Mucosa of stomach (tissue), 1 donor: ENCODE data around the gene RNF150.

ENCODE experiments used
- H3K27me3 ChIP-seq: one replicate; pipeline ENCODE4 v1.7.0; 2013; ENCODE audit warnings: mild to moderate bottlenecking, low read length; ENCODE audit not compliant: control insufficient read depth, insufficient read depth
- H3K36me3 ChIP-seq: one replicate; pipeline ENCODE4 v1.7.0; 2013; ENCODE audit warnings: low read length; ENCODE audit not compliant: control insufficient read depth, insufficient read depth
- H3K4me1 ChIP-seq: one replicate; pipeline ENCODE4 v1.7.0; 2013; ENCODE audit warnings: mild to moderate bottlenecking, low read length; ENCODE audit not compliant: control insufficient read depth, insufficient read depth
- H3K4me3 ChIP-seq: one replicate; pipeline ENCODE4 v1.7.0; 2013; ENCODE audit warnings: low read length
- H3K9ac ChIP-seq: one replicate; pipeline ENCODE4 v1.7.0; 2013; ENCODE audit warnings: mild to moderate bottlenecking, low read length, moderate library complexity
- H3K9me3 ChIP-seq: one replicate; pipeline ENCODE4 v1.7.0; 2013; ENCODE audit warnings: mild to moderate bottlenecking, low read length, moderate library complexity; ENCODE audit not compliant: control insufficient read depth
- donor health status: Pancreatic carcinoma.

The RNF150 gene

DNA sequence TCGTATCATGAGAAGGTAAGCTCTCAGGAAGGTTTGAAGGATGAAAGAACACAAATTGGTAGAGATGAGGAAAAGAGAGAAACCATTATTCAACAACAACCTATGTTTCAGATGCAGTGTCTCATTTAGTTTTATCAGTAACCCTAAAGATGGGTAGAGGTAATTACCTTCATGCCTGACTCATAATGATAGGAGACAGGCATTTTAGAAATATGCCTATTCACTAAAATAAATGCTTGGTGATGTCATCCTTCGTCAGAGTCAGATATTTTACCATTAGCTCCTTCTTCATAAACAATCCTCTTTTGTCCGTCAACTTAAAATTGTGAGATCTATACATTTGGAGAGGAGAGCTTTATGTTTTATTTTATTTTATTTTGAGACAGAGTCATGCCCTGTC lies 21.5 kb upstream of the RNF150 start:
- no peaks in the 10 kb centered on the region for H3K27me3 ChIP-seq
- no peaks in the 10 kb centered on the region for H3K36me3 ChIP-seq
- no peak overlapping the region for H3K4me3 ChIP-seq

DNA sequence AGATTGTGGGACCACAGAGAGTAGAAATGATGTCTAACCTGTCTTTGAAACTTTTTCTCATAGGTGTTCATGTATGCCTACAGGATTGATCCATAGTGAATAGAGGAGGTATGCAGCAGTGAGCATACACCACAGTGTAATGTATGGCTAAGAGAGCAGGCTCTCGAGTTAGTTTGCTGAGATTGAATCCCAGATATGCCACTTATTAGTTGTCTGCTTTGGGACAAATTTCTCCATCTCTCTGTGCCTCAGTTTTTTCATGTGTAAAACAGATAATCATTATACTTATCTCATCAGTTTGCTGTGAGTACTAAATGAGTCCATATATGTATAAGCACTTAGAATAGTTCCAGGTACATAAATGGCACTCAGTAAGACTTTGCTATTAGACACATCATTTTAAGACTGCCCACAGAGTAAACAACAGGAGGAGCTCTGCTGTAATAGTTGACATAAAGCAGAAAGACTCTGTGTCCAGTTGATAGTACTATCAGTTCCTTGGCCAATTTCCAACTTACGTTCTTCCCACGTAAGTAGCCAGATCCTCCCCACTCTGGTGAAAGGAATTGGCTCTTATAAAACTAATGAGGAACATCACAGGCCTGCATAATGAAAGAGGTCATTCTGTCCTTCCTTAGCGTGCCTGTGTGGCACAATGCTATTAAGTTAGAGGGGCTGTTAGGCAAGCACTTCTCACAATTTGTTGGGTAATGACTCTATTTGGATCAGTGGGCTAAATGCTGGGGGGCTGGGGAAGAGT lies 20.7 kb upstream of the RNF150 start:
- no peaks in the 10 kb centered on the region for H3K4me1 ChIP-seq
- H3K4me3 ChIP-seq: no peak overlapping the region
- no peaks in the 10 kb centered on the region for H3K27me3 ChIP-seq
- H3K9ac ChIP-seq: no peak overlapping the region
- H3K36me3 ChIP-seq: no peaks in the 10 kb centered on the region
- H3K9me3 ChIP-seq: no peaks in the 10 kb centered on the region

More for the DNA sequence above, 21.5 kb upstream of the RNF150 start:
- Histone ChIP-seq H3K9me3 (no peaks in the 10 kb centered on the region), H3K9ac (no peak overlapping the region), H3K4me1 (no peaks in the 10 kb centered on the region)

DNA sequence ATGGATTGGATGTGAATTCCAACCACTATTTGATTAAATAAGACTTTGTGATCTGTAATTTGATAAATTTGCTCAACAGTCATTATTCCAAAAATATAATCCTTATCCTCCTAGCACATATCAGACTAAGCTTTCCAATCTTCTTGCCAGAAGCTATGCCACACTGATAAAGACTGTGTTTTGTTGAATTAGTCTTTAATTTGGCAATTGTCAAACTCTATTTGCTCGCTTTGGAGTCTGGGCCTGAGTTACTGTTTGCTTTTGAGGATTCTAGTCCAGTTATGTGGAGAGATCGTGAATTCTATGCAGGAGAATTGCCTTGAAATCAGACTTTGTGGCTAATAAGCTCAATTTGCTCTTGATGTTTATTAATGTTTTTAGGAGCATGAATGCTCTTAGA lies 10.9 kb upstream of the RNF150 start:
- Histone ChIP-seq H3K27me3 (no peaks in the 10 kb centered on the region), H3K9me3 (no peaks in the 10 kb centered on the region), H3K4me3 (no peak overlapping the region), H3K36me3 (no peaks in the 10 kb centered on the region), H3K9ac (no peak overlapping the region), H3K4me1 (no peaks in the 10 kb centered on the region)

DNA sequence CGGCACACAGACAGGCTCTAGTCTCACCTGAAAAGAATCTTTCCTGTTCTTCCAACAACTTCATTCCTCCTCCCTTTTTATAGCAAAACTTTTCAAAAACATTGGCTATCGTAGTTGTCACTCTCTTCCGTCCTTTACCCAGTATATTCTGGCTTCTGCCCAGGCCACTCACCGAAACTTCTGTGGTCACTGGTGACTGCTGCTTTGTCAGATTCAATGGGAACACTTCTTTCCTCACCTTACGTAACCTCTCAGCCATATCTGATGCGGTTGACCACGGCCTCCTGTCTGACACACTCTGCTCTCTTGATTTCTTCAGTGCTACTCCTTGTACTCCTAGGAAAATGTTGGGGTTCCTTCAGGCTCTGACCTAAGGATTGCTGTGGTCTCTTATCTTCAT lies 9.2 kb upstream of the RNF150 start:
- H3K4me1 ChIP-seq: no peaks in the 10 kb centered on the region

DNA sequence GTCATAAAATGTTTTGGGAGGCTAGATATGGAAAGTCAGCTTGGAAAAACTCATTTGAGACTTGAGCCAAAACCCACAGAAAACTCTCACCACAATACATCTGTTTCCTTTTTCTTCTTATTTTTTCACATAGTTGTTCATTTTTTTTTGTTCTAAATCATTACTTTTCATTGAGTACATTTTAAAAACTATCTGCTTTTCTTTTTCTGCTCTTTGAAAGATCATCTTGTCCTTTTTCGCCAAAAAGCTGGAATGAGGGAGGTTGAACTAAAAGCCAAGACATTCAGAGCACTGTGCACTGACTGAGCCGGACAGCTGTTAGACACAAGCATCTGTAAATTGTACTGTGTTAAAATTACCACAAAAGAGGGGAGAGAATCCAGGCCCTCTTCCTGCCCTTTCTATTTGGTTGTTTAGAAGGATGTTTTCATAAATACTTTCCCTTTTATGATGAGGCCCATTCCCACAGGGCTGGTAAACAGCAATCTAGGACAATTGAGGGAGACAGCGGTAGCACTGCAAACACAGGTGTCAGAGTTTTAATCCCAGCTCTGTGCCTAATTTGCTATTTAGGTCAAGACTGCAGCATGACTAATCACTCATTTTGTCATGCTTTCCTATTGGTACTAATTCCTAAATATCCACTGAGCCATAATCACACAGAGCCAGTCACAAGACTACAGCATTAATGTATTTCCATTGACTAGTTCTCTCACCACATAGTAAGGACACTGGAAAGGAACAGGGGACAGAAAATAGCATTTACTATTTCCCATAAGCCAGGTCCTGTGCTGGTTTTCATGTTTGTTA lies 7.3 kb upstream of the RNF150 start:
- Histone ChIP-seq H3K9ac (no peak overlapping the region), H3K27me3 (peaks cover 1% of the 10 kb centered on the region), H3K4me3 (no peak overlapping the region), H3K9me3 (no peaks in the 10 kb centered on the region), H3K36me3 (no peaks in the 10 kb centered on the region), H3K4me1 (no peaks in the 10 kb centered on the region)

More for the DNA sequence above, 9.2 kb upstream of the RNF150 start:
- no peaks in the 10 kb centered on the region for H3K36me3 ChIP-seq
- H3K9ac ChIP-seq: no peak overlapping the region
- no peak overlapping the region for H3K4me3 ChIP-seq
- H3K9me3 ChIP-seq: no peaks in the 10 kb centered on the region
- no peaks in the 10 kb centered on the region for H3K27me3 ChIP-seq

DNA sequence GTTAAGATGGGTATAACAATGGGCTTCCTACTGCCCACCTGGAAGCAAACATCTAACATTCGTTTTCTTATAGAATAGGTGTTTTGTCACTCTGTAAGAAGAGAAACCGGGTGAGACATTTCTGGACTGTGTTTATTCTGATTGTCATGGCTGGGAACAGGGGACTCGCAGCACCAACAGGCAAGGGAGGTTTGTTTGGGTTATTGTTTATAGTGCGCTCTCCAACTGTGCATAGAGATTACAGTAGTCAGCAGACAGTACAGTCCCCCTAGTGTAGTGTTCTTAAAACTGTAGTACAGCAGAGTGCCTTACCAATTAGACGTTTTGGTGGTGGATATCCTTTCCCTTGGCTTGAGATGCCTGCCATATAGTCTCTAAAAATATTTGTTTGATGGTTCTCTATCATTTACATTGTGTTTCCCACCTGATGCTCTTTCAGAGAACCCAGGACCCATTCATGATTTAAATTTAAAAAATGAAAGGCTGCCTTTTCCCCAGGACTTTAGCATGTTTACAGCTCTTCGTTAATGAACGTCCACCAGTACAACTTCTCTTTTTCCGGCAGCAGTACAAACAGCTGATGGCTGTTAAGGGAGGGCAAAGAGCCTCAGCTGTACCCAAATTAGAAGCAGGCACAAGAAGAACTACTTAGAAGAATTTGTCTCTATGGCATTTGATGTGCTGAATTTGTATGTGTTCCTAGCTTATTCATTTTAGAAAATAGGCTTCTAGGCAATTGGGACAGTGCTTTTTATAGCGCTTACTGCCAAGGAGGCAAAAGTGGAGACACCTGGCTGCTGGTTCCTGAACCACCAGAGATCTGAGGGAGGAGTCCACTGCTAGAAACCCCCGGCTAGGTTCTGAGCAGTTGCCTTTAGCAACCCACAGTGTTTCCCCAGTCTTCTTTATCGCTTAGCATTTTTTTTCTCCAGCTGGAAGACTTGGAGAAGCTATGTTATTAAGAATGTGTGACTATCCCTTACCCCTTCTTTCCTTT lies 1.0 kb upstream of the RNF150 start:
- no peak overlapping the region for H3K9ac ChIP-seq
- H3K27me3 ChIP-seq: peaks cover 36% of the 10 kb centered on the region
- no peaks in the 10 kb centered on the region for H3K9me3 ChIP-seq
- no peak overlapping the region for H3K4me3 ChIP-seq
- no peaks in the 10 kb centered on the region for H3K36me3 ChIP-seq
- peaks cover 6% of the 10 kb centered on the region for H3K4me1 ChIP-seq

DNA sequence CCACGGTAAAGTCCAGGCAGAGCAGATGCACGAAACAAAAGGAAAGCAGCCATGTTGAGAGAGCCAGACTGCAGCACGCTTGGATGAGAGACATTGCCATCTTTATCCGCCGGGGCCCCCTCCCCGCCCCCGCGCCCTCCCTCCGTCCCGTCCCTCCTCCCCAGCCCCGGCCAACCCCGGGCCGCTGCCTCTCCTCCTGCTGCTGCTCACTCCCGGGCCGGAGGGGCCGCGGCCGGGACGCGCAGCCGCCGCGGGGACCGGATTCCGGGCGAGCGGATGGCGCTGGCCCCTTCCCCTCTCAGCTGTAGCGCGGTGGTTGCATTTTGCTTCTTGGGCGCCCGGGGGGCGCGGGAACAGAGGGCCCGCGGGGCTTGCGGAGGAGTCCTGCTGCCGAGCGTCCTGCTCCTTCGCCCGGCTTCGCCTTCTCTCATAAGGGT lies 542 bp downstream of the RNF150 start:
- H3K4me3 ChIP-seq: peak overlapping the region; percentile 33
- H3K9ac ChIP-seq: no peak overlapping the region
- no peaks in the 10 kb centered on the region for H3K36me3 ChIP-seq
- H3K27me3 ChIP-seq: peaks cover 36% of the 10 kb centered on the region
- H3K9me3 ChIP-seq: no peaks in the 10 kb centered on the region
- peaks cover 6% of the 10 kb centered on the region for H3K4me1 ChIP-seq

DNA sequence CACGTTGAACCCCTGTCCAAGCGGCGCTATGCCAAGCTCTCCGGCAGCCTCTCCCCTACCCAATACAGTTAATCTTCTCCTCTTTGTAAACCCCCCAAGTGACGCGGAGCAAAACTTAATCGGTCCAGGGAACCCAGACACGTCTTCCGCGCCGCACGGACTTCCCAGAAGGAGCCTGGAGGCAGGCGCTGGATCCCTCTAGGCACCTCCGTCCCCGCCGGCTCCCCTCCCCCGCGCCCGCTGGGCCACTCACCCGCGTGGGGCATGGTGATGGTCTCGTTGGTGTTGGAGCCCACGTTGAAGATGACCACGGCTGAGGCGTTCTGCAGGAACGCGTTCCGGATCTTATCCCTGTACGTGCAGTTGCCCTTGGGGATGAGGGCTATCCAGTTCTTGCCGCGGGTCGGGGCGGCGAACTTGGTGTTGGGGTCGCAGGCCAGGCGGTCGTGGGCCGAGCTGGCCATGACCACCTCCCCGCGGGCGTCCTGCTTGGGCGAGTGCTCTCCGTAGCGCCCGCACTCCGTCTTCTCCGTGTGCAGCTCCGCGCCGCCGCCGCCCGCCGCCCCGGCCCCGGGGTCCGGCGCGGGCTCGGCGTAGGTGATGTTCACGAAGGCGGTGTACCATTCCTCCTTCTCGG lies 1.1 kb downstream of the RNF150 start:
- peaks cover 6% of the 10 kb centered on the region for H3K4me1 ChIP-seq
- no peaks in the 10 kb centered on the region for H3K9me3 ChIP-seq
- H3K9ac ChIP-seq: peak overlapping the region; percentile 16
- H3K36me3 ChIP-seq: no peaks in the 10 kb centered on the region
- H3K4me3 ChIP-seq: no peak overlapping the region
- peaks cover 36% of the 10 kb centered on the region for H3K27me3 ChIP-seq

DNA sequence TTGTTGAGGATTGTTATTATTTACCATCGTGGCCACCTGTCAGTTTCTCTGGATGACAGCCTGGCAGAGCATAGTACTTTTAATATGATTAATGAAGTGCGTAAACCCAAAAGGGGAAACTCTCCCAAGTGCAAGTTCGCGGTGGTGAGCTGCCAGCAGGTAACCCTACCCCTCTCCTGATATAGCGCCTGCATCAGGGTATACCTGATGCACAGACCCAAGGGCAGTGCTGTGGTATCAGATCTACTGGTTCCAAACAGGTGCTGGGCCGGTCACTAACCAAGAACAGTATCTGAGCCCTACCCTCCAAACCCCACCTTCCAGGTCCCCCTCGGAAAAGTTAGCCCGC lies 1.6 kb downstream of the RNF150 start:
- no peak overlapping the region for H3K4me3 ChIP-seq
- no peaks in the 10 kb centered on the region for H3K36me3 ChIP-seq
- peaks cover 6% of the 10 kb centered on the region for H3K4me1 ChIP-seq

DNA sequence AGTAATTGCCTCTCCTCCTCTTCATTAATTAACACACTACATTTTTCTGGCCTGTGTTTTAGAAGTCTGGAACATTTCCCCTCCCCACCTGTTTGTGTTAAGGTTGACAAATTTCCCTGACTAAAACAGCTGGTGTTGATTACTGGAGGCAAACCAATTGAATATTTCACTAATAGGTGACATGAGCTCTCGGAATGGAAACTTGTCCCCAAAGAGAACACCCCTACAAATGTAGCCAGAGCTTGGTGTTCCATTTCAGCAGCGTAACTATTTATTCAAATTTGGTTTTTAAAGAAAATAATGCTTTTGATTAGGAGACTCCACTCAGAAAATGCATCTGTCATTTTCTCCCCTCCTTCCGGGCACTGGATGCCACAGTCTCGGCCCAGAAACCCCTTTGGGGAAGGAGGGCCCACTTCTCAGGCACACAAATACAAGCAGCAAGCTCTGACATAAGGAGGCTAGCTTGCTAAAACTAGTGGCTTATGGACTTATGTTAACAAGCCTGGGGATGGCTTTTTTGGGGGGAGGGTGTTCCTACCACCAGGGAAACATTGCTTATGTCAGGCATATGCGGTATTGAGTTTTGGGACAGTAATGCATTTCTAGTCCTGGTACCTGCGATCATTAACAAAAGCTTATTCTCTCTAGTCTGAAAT lies 2.2 kb downstream of the RNF150 start:
- Histone ChIP-seq H3K4me3 (no peak overlapping the region), H3K9me3 (no peaks in the 10 kb centered on the region), H3K4me1 (peaks cover 6% of the 10 kb centered on the region), H3K27me3 (peaks cover 36% of the 10 kb centered on the region), H3K36me3 (no peaks in the 10 kb centered on the region), H3K9ac (no peak overlapping the region)

More for the DNA sequence above, 1.6 kb downstream of the RNF150 start:
- H3K9ac ChIP-seq: peak overlapping the region; percentile 16
- H3K9me3 ChIP-seq: no peaks in the 10 kb centered on the region
- peaks cover 36% of the 10 kb centered on the region for H3K27me3 ChIP-seq

DNA sequence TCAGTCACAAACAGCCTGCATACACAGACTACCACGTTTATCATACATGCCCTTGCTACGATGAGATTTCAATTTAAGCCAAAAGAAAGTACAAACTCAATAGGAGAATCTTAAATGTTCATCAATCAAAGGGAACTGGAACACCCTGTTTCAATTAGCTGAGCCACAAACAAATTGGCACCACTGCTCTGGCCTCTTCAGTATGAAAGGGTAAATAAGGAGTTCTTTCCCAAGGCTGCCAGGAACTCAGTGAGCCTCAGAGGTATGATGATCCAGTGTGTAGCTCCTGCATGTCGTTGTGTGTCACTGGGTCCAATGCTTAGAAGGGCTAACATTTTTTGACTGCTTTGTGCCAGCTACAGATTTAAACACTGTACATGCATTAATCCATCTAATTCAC lies 5.4 kb downstream of the RNF150 start:
- no peak overlapping the region for H3K9ac ChIP-seq
- no peak overlapping the region for H3K4me3 ChIP-seq
- H3K4me1 ChIP-seq: no peaks in the 10 kb centered on the region
- H3K27me3 ChIP-seq: peaks cover 22% of the 10 kb centered on the region
- H3K36me3 ChIP-seq: no peaks in the 10 kb centered on the region
- no peaks in the 10 kb centered on the region for H3K9me3 ChIP-seq
